ENCODE data around the gene OCIAD2.
A peak's percentile ranks its signal among the peaks of the same experiment; 100 is the strongest.

- TF ChIP-seq POLR2A (IDR thresholded peaks at IDR 0.05; ENCODE audit: low read depth, low read length) (no peak), POLR2AphosphoS5 (IDR thresholded peaks at IDR 0.05; ENCODE audit: low read depth, low read length) (0 out of 2 replicates have a peak, but pooled peaks have one; percentile 33), TAF1 (IDR thresholded peaks at IDR 0.05; ENCODE audit: low read depth, low read length) (no peak), SPI1 (IDR thresholded peaks at IDR 0.05; ENCODE audit: low read depth, low read length) (no peak), PAX5 (IDR thresholded peaks at IDR 0.05; ENCODE audit: insufficient read depth, low read length, severe bottlenecking) (no peak)
Measured at GRCh38 chr4:48841045-48841827, 65.3 kb downstream of the OCIAD2 start.

All from GM12891 (cell line).